Muscle layer of colon (tissue), 2 donors: Measurements from ENCODE around the gene PROKR1.
"Not testable (repeated sequence)": the region's sequence is repeated elsewhere in the genome, so short reads cannot be mapped to it uniquely, and the experiment has no call there.

Experiments used
- H3K27ac ChIP-seq: one replicate; pipeline ENCODE4 v1.7.0; 2013; ENCODE audit warnings: low read depth, mild to moderate bottlenecking, low read length, moderate library complexity
- H3K27me3 ChIP-seq, 2 donors: one replicate each; pipeline ENCODE4 v1.7.0; 2013; ENCODE audit warnings: low read length in 2 of 2, mild to moderate bottlenecking in 2 of 2; ENCODE audit not compliant: insufficient read depth in 2 of 2, control insufficient read depth in 1 of 2
- H3K36me3 ChIP-seq: one replicate; pipeline ENCODE4 v1.7.0; 2013; ENCODE audit warnings: mild to moderate bottlenecking, low read length; ENCODE audit not compliant: insufficient read depth
- H3K4me1 ChIP-seq: one replicate; pipeline ENCODE4 v1.7.0; 2013; ENCODE audit warnings: mild to moderate bottlenecking, low read length; ENCODE audit not compliant: insufficient read depth
- H3K4me3 ChIP-seq, 2 donors: one replicate each; pipeline ENCODE4 v1.7.0; 2013; ENCODE audit warnings: low read length in 2 of 2, low read depth in 1 of 2, mild to moderate bottlenecking in 1 of 2, moderate library complexity in 1 of 2
- H3K9ac ChIP-seq: one replicate; pipeline ENCODE4 v1.7.0; 2013; ENCODE audit warnings: low read length
- H3K9me3 ChIP-seq: one replicate; pipeline ENCODE4 v1.7.0; 2013; ENCODE audit warnings: mild to moderate bottlenecking, low read length
- donor health status: abdominal sarcoma.
- donor health status: Adenocarcinoma of cecum.

PROKR1 gene

DNA sequence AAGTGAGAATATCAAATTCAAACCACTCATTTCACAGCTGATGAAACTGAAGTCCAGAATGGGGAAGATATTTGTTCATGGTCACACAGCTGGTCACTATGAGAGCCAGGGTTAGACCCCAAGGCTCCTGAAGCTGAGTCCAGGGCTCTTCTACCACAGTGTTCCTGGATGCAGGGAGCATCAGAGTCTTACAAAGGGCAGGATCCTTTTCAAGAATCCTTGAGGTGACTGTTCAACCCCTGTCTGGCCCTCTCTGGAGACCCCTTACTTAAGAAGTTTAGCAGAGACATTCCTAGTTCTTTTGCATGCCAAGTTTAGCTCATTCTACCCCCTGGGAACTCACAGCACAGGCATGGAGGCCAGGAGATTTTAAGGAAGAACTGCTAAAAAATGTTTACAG lies 15.7 kb downstream of the PROKR1 start:
- no peak overlapping the region for H3K27ac ChIP-seq
- no peak overlapping the region for H3K9ac ChIP-seq
- H3K4me3 ChIP-seq: no peak overlapping the region
- H3K27me3 ChIP-seq: no peaks in the 10 kb centered on the region
- no peaks in the 10 kb centered on the region for H3K36me3 ChIP-seq
- no peaks in the 10 kb centered on the region for H3K4me1 ChIP-seq
- no peaks in the 10 kb centered on the region for H3K9me3 ChIP-seq

DNA sequence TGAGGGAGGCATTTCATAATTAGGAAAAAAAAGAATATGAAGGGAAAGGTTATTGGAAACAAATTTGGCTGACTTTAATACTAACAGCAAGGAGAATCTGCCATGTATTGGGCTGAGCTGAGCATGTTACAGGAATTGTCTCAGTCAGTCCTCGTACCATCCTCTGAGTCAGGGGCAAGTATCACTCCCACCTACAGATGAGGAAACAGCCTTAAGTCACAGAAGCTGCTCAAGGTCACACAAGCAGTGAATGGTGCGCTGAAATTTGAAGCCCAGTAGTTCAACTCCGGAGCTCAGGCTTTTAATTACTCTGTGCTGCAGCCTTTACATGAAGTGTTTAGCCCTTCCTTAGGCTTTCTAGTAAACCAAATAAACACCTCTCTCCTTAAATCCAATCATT lies 17.3 kb downstream of the PROKR1 start:
- no peaks in the 10 kb centered on the region for H3K27me3 ChIP-seq
- no peak overlapping the region for H3K9ac ChIP-seq
- no peaks in the 10 kb centered on the region for H3K4me1 ChIP-seq
- no peak overlapping the region for H3K27ac ChIP-seq
- no peaks in the 10 kb centered on the region for H3K36me3 ChIP-seq
- H3K4me3 ChIP-seq: no peak overlapping the region
- H3K9me3 ChIP-seq: no peaks in the 10 kb centered on the region

DNA sequence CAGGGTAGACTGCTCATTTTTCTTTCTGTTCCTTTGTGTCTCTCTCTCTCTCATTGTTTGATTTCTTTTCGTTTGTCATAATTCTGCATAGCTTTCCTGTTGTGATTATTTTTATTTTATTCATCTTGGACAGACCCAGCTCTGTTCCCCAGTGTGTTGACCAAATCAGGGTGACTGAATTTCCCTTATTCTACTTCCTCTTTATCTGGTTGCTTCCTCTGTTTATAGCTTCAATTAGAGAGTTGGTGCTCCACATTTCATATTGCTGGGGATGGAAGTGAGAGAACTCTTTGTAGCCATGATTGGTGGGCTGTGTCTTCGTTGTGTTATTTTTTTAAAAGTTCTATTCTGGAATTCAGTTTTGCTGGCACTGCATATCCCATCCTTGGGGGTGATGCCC lies 19.1 kb downstream of the PROKR1 start:
- H3K9me3 ChIP-seq: no peaks in the 10 kb centered on the region

DNA sequence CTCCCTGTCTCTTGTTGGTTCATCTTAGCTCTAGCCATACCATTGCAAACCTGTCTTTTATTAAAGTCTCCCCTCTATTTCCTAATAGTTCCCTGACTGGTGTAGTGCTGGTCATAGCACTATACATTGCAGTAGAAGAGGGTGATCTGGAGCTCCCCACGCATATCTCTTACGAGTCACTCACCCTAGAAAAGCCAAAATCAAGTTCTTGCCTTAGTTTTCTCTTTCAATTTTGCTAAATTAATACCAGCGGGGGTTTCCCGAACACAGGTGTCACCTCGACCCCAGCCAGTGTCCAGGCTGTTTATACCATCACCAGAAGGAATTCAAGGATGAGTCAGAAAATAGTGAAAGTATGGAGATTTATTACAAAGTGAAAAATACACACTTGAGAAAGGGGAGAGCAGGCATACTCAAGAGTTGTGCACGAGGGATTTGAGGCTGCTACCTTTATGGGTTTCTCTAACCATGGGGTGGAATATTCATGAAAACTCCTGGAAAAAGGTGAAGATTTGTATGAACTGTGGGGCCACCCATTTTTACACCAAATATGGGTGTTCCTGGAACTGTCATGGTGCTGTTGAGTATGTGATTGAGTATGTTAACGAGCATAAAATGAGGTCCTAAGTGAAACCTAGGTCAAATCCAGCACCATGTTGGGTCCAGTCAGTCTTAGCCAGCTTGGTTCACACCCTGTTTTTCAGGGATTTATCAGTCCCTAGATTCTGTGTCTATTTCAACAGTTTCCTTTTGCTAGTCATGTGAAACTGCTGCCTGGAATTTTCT lies 20.2 kb downstream of the PROKR1 start:
- Histone ChIP-seq H3K4me1 (no peaks in the 10 kb centered on the region), H3K36me3 (no peaks in the 10 kb centered on the region), H3K27me3 (no peaks in the 10 kb centered on the region), H3K27ac (no peak overlapping the region), H3K9me3 (no peaks in the 10 kb centered on the region), H3K9ac (no peak overlapping the region), H3K4me3 (no peak overlapping the region)

More for the DNA sequence above, 19.1 kb downstream of the PROKR1 start:
- no peak overlapping the region for H3K4me3 ChIP-seq
- H3K4me1 ChIP-seq: no peaks in the 10 kb centered on the region
- no peaks in the 10 kb centered on the region for H3K36me3 ChIP-seq
- no peak overlapping the region for H3K9ac ChIP-seq
- no peak overlapping the region for H3K27ac ChIP-seq
- H3K27me3 ChIP-seq: no peaks in the 10 kb centered on the region

DNA sequence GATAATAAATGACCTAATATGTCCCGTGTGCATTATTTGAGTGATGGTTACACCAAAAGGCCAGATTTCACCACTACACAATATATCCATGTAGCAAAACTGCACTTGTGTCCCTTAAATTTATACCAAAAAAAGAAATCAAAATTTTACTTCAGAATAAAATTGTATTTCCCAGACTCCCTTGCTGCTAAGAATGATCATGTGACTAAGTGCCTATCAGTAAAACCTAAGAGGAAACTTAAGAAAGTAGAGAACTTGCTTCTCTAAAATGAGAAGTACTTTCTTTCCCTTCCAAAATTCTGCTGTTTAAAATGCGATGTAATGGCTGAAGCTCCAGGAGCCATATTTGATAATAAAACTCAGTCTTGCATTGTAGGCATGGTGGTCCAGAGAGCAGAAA lies 24.0 kb downstream of the PROKR1 start:
- Histone ChIP-seq H3K36me3 (no peaks in the 10 kb centered on the region), H3K4me1 (no peaks in the 10 kb centered on the region), H3K27me3 (no peaks in the 10 kb centered on the region), H3K9ac (no peak overlapping the region), H3K9me3 (no peaks in the 10 kb centered on the region), H3K4me3 (no peak overlapping the region), H3K27ac (no peak overlapping the region)

DNA sequence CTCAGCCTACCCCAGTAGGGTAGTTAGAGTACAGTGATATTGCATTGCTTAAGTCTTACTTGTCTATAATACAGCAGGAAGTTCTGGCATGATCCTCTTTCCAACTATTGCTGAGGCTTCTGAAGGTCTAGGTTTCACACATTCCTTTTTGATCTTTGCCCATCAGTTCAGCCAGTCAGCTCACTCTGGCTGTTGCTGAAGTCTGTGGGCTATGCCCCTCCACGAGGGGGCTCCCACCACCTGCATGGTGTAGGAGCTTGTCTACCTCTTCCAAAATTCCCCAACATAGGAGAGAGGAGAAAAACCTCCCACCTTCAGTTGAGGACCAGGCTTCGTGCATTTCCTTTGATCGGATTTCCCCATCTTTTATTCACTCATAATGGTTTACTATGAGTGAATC lies 26.3 kb downstream of the PROKR1 start:
- H3K9ac ChIP-seq: no peak overlapping the region
- no peaks in the 10 kb centered on the region for H3K4me1 ChIP-seq
- H3K4me3 ChIP-seq: no peak overlapping the region
- no peaks in the 10 kb centered on the region for H3K9me3 ChIP-seq
- H3K27me3 ChIP-seq: no peaks in the 10 kb centered on the region
- no peak overlapping the region for H3K27ac ChIP-seq
- no peaks in the 10 kb centered on the region for H3K36me3 ChIP-seq

DNA sequence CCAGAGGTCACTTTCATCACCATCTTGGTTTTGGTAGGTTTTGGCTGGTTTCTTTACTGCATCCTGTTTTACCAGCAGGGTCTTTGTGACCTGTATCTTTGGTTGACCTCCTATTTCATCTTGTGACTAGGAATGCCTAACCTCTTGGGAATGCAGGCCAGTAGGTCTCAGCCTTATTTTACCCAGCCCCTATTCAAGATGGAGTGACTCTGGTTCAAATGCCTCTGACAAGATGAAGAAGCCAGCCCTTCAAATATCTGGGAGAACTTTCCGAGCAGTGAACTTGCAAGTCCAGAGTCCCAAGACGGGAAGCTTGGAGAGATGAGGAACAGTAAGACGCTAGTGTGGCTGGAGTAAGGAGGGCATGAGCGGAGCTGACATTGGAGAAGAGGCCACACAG lies 28.6 kb downstream of the PROKR1 start:
- no peaks in the 10 kb centered on the region for H3K4me1 ChIP-seq
- H3K27ac ChIP-seq: no peak overlapping the region
- no peak overlapping the region for H3K4me3 ChIP-seq
- H3K9me3 ChIP-seq: no peaks in the 10 kb centered on the region
- no peak overlapping the region for H3K9ac ChIP-seq
- no peaks in the 10 kb centered on the region for H3K36me3 ChIP-seq
- no peaks in the 10 kb centered on the region for H3K27me3 ChIP-seq

DNA sequence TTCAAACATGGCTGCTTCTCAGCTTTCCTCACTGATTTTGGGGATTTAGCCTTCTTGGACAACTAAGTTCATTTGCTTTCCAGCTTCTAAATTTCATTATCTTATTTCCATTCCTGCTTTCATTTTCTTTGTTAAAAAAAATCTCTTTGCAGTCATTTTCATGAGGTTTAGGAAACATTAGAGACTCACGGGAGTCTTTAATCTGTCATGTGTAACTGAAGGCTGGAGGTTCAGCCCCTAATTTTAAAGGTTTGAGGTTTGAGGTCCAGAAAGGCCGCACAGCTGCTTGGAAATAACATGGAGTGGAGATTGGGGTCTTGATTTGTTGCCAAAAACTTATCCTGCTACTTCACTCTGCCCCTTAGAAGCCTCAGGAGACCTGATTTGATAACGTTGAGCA lies 30.3 kb downstream of the PROKR1 start:
- Histone ChIP-seq H3K9ac (no peak overlapping the region), H3K9me3 (no peaks in the 10 kb centered on the region), H3K27me3 (no peaks in the 10 kb centered on the region), H3K4me3 (no peak overlapping the region), H3K27ac (no peak overlapping the region), H3K4me1 (no peaks in the 10 kb centered on the region), H3K36me3 (no peaks in the 10 kb centered on the region)

DNA sequence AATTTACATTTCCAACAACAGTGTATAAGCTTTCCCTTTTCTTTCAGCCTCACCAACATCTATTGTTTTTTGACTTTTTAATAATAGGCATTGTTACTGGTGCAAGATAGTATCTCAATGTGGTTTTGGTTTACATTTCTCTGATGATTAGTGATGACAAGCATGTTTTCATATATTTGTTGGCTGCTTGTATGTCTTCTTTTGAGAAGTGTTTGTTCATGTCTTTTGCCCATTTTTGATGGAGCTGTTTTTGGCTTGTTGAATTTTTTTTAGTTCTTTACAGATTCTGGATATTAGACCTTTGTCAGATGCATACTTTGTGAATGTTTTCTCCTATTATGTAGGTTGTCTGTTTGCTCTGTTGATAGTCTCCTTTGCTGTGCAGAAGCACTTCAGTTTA lies 32.1 kb downstream of the PROKR1 start:
- Histone ChIP-seq H3K27me3 (no peaks in the 10 kb centered on the region), H3K36me3 (no peaks in the 10 kb centered on the region), H3K4me1 (no peaks in the 10 kb centered on the region), H3K4me3 (no peak overlapping the region), H3K9me3 (no peaks in the 10 kb centered on the region), H3K9ac (no peak overlapping the region), H3K27ac (no peak overlapping the region)

DNA sequence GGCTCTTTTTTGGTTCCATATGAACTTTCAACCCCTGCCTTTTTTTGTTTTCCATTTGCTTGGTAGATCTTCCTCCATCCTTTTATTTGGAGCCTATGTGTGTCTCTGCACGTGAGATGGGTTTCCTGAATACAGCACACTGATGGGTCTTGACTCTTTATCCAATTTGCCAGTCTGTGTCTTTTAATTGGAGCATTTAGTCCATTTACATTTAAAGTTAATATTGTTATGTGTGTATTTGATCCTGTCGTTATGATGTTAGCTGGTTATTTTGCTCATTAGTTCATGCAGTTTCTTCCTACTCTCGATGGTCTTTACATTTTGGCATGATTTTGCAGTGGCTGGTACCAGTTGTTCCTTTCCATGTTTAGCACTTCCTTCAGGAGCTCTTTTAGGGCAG lies 34.5 kb downstream of the PROKR1 start:
- H3K9ac ChIP-seq, H3K27me3 ChIP-seq, H3K36me3 ChIP-seq, H3K4me1 ChIP-seq, H3K9me3 ChIP-seq, H3K27ac ChIP-seq, H3K4me3 ChIP-seq: not testable (repeated sequence)

DNA sequence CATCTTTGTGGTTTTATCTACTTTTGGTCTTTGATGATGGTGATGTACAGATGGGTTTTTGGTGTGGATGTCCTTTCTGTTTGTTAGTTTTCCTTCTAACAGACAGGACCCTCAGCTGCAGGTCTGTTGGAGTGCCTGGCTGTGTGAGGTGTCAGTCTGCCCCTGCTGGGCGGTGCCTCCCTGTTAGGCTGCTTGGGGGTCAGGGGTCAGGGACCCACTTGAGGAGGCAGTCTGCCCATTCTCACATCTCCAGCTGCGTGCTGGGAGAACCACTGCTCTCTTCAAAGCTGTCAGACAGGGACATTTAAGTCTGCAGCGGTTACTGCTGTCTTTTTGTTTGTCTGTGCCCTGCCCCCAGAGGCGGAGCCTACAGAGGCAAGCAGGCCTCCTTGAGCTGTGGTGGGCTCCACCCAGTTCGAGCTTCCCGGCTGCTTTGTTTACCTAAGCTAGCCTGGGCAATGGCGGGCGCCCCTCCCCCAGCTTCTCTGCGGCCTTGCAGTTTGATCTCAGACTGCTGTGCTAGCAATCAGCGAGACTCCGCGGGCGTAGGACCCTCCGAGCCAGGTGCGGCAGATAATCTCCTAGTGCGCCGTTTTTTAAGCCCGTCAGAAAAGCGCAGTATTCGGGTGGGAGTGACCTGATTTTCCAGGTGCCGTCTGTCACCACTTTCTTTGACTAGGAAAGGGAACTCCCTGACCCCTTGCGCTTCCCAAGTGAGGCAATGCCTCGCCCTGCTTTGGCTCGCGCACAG lies 36.0 kb downstream of the PROKR1 start:
- not testable (repeated sequence) for H3K9ac ChIP-seq, H3K27ac ChIP-seq, H3K4me1 ChIP-seq, H3K4me3 ChIP-seq, H3K9me3 ChIP-seq, H3K36me3 ChIP-seq, H3K27me3 ChIP-seq

DNA sequence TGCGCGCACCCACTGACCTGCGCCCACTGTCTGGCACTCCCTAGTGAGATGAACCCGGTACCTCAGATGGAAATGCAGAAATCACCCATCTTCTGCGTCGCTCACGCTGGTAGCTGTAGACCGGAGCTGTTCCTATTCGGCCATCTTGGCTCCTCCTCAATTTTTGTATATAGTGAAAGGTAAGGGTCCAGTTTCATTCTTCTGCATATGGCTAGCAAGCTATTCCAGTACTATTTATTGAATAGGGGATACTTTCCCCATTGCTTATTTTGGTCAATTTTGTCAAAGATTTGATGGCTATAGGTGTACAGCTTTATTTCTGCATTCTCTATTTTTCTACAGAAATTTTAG lies 36.5 kb downstream of the PROKR1 start:
- H3K4me3 ChIP-seq, H3K9me3 ChIP-seq, H3K36me3 ChIP-seq, H3K4me1 ChIP-seq, H3K27me3 ChIP-seq, H3K27ac ChIP-seq, H3K9ac ChIP-seq: not testable (repeated sequence)
